K562 treated with DMSO at 1 percent for 12 hours (cell line): Measurements from ENCODE around the gene ADD1. TPM values are rescaled to one million over a fixed set of nuclear protein-coding genes. Genes with fewer than 3 reads are reported as not detected.

Source experiments
- total RNA-seq: library from RNA; unstranded; fragments of 300-600 nt; gene quantifications from 2 replicates; pipeline ENCODE4 v1.2.3, GENCODE V29; 2022; ENCODE audit not compliant: insufficient read depth

The ADD1 gene
- 106 and 146 TPM in 2 replicates for total RNA-seq

GRCh38 chr4:2843263-2843940, at the start of gene ADD1:
Gene ADD1 (plus strand): TSS chr4:2843844. CDS start chr4:2875916, 32,072 bp downstream.

GRCh38 chr4:2963175-2963965, 119.7 kb downstream of the ADD1 start, which contains the start of the genes GRK4 and NOP14:
Gene GRK4 (plus strand): TSS chr4:2963571. CDS start chr4:2964071, 500 bp downstream.
Gene NOP14 (minus strand): TSS chr4:2963406. CDS start chr4:2963319, 87 bp downstream.

Other genes starting within 250 kb of the ADD1 start
- 36.2 and 40.4 TPM in 2 replicates for gene TNIP2, start 87.5 kb upstream of the ADD1 start, total RNA-seq
- 5.2 and 20.5 TPM in 2 replicates for gene SH3BP2, start 50.8 kb upstream of the ADD1 start, total RNA-seq
- 21.9 and 33.0 TPM in 2 replicates for gene NOP14, start 119.6 kb downstream of the ADD1 start, total RNA-seq
- 1.8 and 4.8 TPM in 2 replicates for gene GRK4, start 119.7 kb downstream of the ADD1 start, total RNA-seq
- not detected in 2 replicates for gene HTT-AS, start 230.7 kb downstream of the ADD1 start, total RNA-seq
- 5.4 and 25.3 TPM in 2 replicates for gene HTT, start 230.8 kb downstream of the ADD1 start, total RNA-seq